ENCODE measurements around the gene HLA-DRB5.

- no peak for TF ChIP-seq CTCF (IDR thresholded peaks at IDR 0.05; ENCODE audit: low read depth, low read length, poor library complexity, severe bottlenecking)
- TF ChIP-seq EZH2phosphoT487 (IDR thresholded peaks at IDR 0.05; ENCODE audit: borderline replicate concordance, low read length), result no peak
Observed at GRCh38 chr6:32491700-32492099, 38.4 kb downstream of the HLA-DRB5 start.
